ENCODE results near the gene CREB3L2.
"Not testable (repeated sequence)": the region's sequence is repeated elsewhere in the genome, so short reads cannot be mapped to it uniquely, and the experiment has no call there.

Gene CREB3L2

GRCh38 chr7:137933270-137934017 is 68.4 kb downstream of the CREB3L2 start:
- peak; percentile 32 for DNase-seq (ENCODE audit: low read depth, low spot score)

GRCh38 chr7:137932881-137933269 is 69.0 kb downstream of the CREB3L2 start:
- DNase-seq (ENCODE audit: low read depth, low spot score): no peak

- no peak for DNase-seq (ENCODE audit: low read depth, low spot score)
Measured at GRCh38 chr7:137931823-137932222, 70.1 kb downstream of the CREB3L2 start.

DNA sequence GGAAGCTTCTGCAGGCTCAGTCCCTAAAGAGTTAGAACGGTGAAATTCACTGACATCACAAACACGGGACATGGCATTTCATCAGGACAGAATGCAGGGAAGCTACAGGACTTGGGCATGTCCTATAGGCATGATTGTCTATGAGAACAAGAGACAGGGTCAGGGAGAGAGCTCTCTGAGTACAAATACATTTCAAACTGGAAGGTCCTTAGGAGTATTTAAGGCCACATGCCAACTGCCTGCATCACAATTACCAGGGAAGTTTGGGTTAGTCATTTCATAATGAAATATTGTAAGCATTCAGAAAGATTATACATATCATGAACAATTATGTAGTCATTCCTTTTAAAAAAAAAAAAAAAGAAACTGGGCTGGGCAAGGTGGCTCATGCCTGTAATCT is 71.3 kb downstream of the CREB3L2 start:
- no peak for DNase-seq (ENCODE audit: low read depth, low spot score)

DNA sequence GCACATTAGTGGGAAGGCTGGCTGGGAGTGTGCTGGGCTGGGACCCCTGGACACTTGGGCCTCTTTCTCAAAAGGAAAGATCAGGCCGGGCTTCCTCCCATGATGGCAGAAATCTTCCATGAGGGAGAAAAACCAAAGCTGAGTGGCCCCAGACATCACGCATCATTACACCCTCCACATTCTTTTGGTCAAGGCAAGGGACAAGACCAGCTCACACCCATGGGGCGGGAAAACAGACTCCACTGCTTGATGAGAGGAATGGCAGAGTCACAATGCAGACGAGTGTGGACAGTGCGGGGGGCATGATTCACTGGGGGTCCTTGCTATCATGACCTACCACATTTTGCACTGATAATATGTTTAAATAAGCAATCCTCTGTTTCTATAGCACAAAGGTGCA is 73.3 kb downstream of the CREB3L2 start:
- DNase-seq (ENCODE audit: low read depth, low spot score): no peak

- DNase-seq (ENCODE audit: low read depth, low spot score): no peak
Measured at GRCh38 chr7:137927386-137927785, 74.5 kb downstream of the CREB3L2 start.

DNA sequence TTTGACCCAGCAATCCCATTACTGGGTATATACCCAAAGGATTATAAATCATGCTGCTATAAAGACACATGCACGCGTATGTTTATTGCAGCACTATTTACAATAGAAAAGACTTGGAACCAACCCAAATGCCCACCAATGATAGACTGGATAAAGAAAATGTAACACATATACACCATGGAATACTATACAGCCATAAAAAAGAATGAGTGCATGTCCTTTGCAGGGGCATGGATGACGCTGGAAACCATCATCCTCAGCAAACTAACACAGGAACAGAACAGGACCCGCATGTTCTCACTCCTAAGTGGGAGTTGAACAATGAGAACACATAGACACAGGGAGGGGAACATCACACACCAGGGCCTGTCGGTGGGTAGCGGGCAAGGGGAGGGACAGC is 75.7 kb downstream of the CREB3L2 start:
- DNase-seq (ENCODE audit: low read depth, low spot score): not testable (repeated sequence)

DNA sequence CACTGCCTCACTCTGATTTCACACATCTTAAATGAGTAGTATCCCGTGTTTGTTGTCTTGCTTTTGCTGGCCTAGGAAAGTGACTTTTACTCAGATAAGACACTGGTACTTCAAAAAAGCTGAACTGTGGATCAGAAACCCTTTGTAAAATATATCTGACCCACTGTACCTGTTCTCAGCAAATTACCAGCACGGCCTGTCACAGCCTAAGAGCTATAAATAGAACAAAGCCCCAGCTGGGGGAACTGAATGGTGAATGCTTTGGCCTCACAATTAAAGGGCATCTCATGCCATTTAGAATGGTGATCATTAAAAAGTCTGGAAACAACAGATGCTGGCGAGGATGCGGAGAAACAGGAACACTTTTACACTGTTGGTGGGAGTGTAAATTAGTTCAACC is 76.1 kb downstream of the CREB3L2 start:
- DNase-seq (ENCODE audit: low read depth, low spot score): no peak

DNA sequence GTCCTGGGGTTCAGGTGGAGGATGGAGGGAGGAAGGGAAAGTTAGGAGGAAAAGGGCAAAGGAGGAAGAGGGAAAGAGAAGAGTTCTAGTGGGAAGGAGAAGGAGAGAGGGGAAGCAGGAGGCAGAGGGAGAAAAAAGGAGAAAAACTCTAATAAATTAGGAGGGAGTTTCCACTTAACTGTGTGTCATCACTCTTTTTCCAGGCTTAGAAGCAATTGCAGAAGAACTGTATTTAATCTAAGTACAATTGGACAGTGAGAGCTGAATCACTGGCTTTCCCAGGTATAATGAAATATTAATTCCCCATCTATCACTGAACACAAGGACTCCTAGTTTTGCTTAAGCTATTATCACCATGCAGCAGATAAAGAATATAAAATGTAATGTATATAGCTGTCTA is 76.8 kb downstream of the CREB3L2 start:
- DNase-seq (ENCODE audit: low read depth, low spot score): no peak

DNA sequence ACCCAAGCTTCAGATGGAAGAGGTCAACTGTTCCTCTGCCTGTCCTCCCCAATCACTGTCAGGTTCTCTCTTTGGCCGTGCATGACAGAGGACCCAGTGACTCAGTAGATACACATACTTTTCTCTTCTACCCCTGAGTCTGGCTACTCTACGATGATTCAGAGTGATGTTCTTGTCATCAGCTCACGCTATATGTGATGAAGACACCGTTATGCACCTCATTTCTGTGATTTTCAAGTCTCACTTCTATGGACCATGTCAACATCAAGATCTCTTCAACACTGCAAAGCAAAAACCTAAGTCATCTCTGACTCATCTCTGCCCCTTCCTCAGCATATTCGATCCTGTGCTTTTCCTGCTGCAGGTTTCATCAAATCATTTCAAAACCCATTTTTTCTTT is 78.5 kb downstream of the CREB3L2 start:
- no peak for DNase-seq (ENCODE audit: low read depth, low spot score)

DNA sequence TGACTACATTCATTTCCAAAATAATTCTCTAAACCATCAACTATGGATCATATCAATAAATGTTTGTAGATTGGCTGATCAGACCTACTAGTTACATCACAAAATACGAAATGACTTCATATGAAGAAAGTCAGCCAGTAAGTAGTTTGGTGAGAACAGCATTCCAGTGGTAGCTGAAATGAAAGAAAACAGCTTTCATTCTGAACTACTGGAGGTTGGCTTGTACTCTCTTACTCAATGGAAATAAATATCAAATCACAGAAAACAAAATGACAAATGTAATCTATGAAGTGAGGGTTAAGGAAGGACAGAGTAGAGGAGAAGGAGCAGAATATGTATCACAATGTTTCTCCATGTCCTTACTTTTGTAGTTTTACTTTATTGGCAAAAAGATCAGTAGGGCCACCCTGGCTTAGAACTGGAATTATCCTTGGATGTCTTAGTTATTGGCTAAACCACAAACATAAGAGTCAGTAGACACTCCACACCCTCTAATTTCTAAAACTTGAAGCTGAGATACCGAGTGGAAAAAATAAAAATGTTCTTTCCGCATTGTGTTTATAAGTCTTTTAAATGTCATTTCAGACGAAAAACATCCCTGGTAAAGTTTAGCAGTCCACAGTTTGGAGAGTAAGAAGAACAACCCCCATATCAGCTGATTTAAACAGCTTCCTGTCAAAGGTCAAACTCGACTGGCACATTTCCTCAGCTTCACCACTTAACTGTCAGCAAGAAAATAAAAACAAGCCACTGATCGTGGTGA is 81.1 kb downstream of the CREB3L2 start:
- no peak for DNase-seq (ENCODE audit: low read depth, low spot score)

DNA sequence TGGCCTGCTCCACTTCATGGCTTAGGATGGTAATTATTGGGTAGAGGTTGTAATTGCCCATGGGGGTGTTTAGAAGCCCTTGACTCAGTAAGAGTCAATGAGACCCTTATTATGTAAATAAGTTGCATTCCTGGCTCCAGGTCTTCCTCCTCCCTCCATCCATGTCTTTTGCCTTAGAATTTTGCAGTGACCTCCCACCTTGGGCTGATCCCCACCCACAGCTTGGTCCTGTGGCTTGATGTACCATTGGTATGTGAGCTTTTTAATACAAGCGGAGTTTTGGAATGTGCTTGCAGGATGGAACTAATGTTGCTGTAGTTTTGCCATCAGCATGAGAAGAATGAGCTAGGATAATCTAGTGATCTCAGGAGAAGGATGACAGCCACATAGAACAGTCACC is 81.9 kb downstream of the CREB3L2 start:
- peak; percentile 69 for DNase-seq (ENCODE audit: low read depth, low spot score)

GRCh38 chr7:137916980-137917645 is 84.8 kb downstream of the CREB3L2 start:
- no peak for DNase-seq (ENCODE audit: low read depth, low spot score)

DNA sequence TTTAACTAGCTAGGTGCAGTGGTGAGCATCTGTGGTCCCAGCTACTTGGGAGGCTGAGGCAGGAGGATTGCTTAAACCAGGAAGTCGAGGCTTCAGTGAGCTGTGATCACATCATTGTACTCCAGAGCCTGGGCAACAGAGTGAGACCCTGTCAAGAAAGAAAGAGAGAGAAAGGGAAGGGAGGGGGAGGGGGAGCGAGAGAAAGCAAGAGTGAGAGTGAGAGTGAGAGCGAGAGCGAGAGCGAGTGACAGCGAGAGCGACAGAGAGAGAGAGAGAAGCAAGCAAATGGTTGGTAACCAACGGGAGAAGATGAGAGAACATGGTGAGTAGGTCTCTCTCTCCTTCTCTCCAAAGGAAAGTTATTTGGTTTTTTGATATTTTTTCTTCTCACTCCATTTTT is 85.3 kb downstream of the CREB3L2 start:
- DNase-seq (ENCODE audit: low read depth, low spot score): no peak

- DNase-seq (ENCODE audit: low read depth, low spot score): no peak
Measured at GRCh38 chr7:137915266-137915665, 86.6 kb downstream of the CREB3L2 start.

DNA sequence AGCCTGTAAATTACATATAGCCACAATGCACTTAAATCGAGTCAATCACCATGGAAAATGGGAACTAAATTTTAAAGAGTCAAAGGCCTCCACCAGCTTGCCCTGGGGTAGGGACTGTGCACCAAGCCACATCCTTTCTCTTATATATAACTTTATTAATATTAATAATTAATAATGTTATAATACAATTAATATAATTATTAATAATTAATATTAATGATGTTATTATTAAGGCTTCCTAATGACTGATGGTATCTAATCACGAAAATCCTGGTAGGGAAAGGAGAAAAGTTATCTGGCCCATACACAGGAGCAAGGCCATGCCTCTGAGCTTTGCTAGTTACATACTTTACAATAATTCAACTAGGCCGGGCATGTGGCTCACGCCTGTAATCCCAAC is 87.9 kb downstream of the CREB3L2 start:
- no peak for DNase-seq (ENCODE audit: low read depth, low spot score)

GRCh38 chr7:137909042-137909441 is 92.8 kb downstream of the CREB3L2 start:
- DNase-seq (ENCODE audit: low read depth, low spot score): no peak

DNA sequence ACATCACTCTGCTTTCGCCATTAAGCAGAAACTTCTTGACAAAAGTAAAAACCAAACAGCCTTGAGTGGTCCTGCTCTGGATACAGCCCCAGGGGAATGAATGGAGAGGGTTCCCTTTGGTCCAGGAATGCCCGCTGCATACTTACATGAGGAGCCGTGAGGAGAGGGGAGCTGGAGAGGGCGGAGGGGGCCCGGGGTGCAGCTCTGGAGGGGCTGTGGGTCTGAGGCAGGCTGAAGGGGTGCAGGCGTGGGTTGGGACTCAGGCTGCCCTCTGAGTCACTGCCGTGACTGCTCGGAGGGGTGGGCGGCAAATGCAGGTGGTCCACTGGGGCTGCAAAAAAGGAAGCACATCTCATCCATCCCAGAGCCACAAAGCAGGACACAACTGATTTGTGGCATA is 93.8 kb downstream of the CREB3L2 start:
- no peak for DNase-seq (ENCODE audit: low read depth, low spot score)

DNA sequence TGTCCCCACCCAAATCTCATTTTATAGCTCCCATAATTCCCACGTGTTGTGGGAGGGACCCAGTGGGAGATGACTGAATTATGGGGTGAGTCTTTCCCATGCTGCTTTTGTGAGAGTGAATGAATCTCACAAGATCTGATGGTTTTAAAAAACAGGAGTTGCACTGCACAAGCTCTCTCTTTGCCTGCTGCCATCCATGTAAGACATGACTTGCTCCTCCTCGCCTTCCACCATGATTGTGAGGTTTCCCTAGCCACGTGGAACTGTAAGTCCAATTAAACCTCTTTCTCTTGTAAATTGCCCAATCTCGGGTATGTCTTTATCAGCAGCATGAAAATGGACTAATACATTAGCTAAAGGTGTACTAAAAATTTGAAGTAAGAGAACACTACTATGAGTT is 95.2 kb downstream of the CREB3L2 start:
- not testable (repeated sequence) for DNase-seq (ENCODE audit: low read depth, low spot score)

DNA sequence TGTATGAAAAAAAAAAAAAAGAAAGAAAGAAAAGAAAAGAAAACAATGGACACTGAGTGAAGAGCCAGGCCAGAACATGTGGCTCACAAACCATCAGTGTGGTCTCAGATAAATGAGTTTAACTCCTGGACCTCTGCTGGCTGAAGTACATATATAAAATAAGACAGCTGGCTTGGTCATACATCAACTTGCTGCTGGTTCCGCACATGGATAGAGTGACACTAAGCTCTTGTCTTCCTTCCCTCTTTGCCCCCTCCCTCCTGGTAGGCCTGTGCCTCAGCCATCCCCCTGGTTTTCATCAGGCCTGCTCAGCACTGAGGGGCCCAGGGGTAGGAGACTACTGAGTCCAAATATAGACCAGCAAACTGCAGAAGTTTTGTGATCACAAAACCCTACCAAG is 97.1 kb downstream of the CREB3L2 start:
- DNase-seq (ENCODE audit: low read depth, low spot score): no peak

DNA sequence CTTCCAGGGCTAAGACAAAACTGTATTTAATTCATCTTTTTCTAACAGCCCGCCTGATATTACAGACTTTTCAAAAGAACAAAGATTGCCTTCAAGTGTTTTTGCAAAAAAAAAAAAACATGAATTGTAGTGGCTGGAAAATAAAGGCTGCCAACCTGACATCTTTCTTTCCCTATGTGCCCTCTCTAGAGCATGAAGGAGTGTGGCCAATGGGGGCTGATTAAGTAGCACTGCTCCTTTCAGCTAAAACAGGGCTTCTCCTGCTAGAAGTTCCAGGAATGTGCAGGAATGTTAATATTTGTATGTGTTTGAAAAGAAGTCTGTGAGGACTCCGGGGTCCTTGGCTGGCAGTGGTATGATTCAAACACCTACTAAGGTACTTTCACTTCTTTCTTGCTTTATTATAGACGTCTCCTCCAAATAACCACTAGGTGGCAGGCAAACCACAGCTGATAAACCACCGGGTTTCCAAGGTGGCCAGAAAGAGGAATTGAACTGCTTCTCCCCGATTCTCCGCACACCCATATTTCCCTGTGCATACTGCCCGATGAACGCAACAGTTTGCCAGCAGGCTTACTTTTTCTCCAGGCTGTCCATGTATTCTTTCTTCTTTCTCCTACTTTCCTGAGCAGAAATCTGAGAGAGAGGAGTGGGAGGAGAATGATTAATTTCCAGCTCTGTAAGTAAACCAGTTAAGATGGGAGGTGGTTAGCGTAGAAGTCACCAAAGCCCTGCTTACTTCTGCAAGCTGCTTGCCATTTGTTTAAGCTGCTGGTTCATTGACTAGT is 98.3 kb downstream of the CREB3L2 start:
- peak; percentile 67 for DNase-seq (ENCODE audit: low read depth, low spot score)

- no peak for DNase-seq (ENCODE audit: low read depth, low spot score)
Measured at GRCh38 chr7:137900137-137900536, 101.7 kb downstream of the CREB3L2 start.
